DMS79 (cell line): ENCODE results near the gene SPAG17.
"Not testable (repeated sequence)": the region's sequence is repeated elsewhere in the genome, so short reads cannot be mapped to it uniquely, and the experiment has no call there.

ENCODE experiments used
- DNase-seq: peaks from one replicate; lab custom pipeline; 2025; lab: John Stamatoyannopoulos, UW

SPAG17 gene

GRCh38 chr1:117976381-117976780 is 208.6 kb downstream of the SPAG17 start:
- no peak for DNase-seq

GRCh38 chr1:117971777-117972176 is 213.3 kb downstream of the SPAG17 start:
- DNase-seq = no peak

- peak; percentile 82 for DNase-seq
Measured at GRCh38 chr1:117970252-117970651, 214.8 kb downstream of the SPAG17 start.

GRCh38 chr1:117967881-117968280 is 217.1 kb downstream of the SPAG17 start:
- peak; percentile 83 for DNase-seq

GRCh38 chr1:117967477-117967876 is 217.6 kb downstream of the SPAG17 start:
- peak; percentile 55 for DNase-seq

GRCh38 chr1:117964290-117965038 is 220.6 kb downstream of the SPAG17 start:
- no peak for DNase-seq

GRCh38 chr1:117959364-117959763 is 225.7 kb downstream of the SPAG17 start:
- no peak for DNase-seq

- DNase-seq = no peak
Measured at GRCh38 chr1:117952386-117952785, 232.6 kb downstream of the SPAG17 start.

GRCh38 chr1:117942293-117942692 is 242.7 kb downstream of the SPAG17 start:
- DNase-seq = no peak

- no peak for DNase-seq
Measured at GRCh38 chr1:117933769-117934168, 251.3 kb downstream of the SPAG17 start.

GRCh38 chr1:117932576-117932975 is 252.5 kb downstream of the SPAG17 start:
- no peak for DNase-seq

- no peak for DNase-seq
Measured at GRCh38 chr1:117930484-117930883, 254.5 kb downstream of the SPAG17 start.

GRCh38 chr1:117930173-117930447 is 254.9 kb downstream of the SPAG17 start:
- DNase-seq = no peak

- peak; percentile 97 for DNase-seq
Measured at GRCh38 chr1:117929343-117930172, 255.5 kb downstream of the SPAG17 start, which contains the start of the genes GDAP2 and WDR3. Gene GDAP2 (minus strand): TSS chr1:117929621. CDS start chr1:117920357, 9,264 bp downstream. Gene WDR3 (plus strand): TSS chr1:117929739. CDS start chr1:117933320, 3,581 bp downstream.

- DNase-seq = peak; percentile 52
Measured at GRCh38 chr1:117928881-117929342, 256.1 kb downstream of the SPAG17 start.

- no peak for DNase-seq
Measured at GRCh38 chr1:117925981-117926380, 259.0 kb downstream of the SPAG17 start.

GRCh38 chr1:117922717-117923116 is 262.3 kb downstream of the SPAG17 start:
- DNase-seq = not testable (repeated sequence)

GRCh38 chr1:117921991-117922390 is 263.0 kb downstream of the SPAG17 start:
- no peak for DNase-seq

- no peak for DNase-seq
Measured at GRCh38 chr1:117919376-117919775, 265.7 kb downstream of the SPAG17 start.

- no peak for DNase-seq
Measured at GRCh38 chr1:117911051-117911450, 274.0 kb downstream of the SPAG17 start.

GRCh38 chr1:117905019-117905418 is 280.0 kb downstream of the SPAG17 start:
- DNase-seq = no peak

GRCh38 chr1:117904485-117904884 is 280.5 kb downstream of the SPAG17 start:
- no peak for DNase-seq
